Measurements from ENCODE around the gene ARAP2. TPM values are rescaled to one million over a fixed set of nuclear protein-coding genes. Genes with fewer than 3 reads are reported as not detected.

The ARAP2 gene
- total and polyA plus RNA-seq, 2 experiments from 2014 or later: 0.92 to 4.8 TPM

DNA sequence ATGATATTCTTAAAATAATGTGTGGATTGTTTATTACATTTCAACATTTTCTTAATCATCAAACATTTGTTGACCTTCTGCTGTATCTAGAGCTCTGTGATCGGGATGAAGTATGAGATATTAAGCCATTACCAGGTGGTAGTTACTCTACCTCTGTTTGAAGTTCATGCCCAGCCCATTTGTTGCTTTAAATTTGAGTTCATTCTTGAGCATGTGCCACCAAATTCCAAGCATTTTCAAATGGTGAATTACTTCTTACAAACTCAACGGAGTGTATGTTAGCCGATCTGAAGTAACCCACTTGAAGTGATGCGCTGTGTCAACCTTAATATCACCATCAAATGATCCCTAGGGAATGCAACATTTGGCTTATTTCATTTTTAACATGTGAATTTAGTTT lies 29.8 kb upstream of the ARAP2 start:
- no peak overlapping the region for H2AFZ ChIP-seq
- Mint-ChIP-seq H3K27me3 (ENCODE audit: insufficient read depth, low read depth, poor library complexity) (no peaks in the 10 kb centered on the region), H3K4me3 (no peak overlapping the region), H3K27ac (no peak overlapping the region), H3K36me3 (ENCODE audit: low read depth) (no peaks in the 10 kb centered on the region), H3K9me3 (no peaks in the 10 kb centered on the region), H3K4me1 (peaks cover 3% of the 10 kb centered on the region; the same call in 1 of the 3 replicates)
- H3K27ac ChIP-seq (ENCODE audit: low read depth): no peak overlapping the region
- H3K36me3 ChIP-seq (ENCODE audit: insufficient read depth): no peaks in the 10 kb centered on the region
- ATAC-seq (no peak), DNase-seq (ENCODE audit: low spot score) (no peak)
- TF ChIP-seq, protein P1, sequence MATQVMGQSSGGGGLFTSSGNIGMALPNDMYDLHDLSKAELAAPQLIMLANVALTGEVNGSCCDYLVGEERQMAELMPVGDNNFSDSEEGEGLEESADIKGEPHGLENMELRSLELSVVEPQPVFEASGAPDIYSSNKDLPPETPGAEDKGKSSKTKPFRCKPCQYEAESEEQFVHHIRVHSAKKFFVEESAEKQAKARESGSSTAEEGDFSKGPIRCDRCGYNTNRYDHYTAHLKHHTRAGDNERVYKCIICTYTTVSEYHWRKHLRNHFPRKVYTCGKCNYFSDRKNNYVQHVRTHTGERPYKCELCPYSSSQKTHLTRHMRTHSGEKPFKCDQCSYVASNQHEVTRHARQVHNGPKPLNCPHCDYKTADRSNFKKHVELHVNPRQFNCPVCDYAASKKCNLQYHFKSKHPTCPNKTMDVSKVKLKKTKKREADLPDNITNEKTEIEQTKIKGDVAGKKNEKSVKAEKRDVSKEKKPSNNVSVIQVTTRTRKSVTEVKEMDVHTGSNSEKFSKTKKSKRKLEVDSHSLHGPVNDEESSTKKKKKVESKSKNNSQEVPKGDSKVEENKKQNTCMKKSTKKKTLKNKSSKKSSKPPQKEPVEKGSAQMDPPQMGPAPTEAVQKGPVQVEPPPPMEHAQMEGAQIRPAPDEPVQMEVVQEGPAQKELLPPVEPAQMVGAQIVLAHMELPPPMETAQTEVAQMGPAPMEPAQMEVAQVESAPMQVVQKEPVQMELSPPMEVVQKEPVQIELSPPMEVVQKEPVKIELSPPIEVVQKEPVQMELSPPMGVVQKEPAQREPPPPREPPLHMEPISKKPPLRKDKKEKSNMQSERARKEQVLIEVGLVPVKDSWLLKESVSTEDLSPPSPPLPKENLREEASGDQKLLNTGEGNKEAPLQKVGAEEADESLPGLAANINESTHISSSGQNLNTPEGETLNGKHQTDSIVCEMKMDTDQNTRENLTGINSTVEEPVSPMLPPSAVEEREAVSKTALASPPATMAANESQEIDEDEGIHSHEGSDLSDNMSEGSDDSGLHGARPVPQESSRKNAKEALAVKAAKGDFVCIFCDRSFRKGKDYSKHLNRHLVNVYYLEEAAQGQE (IDR thresholded peaks at IDR 0.05; ENCODE audit: unreplicated experiment): no peak
- TF ChIP-seq CTCF (conservative IDR thresholded peaks at IDR 0.05; ENCODE audit: low read depth in 2 of 2) (no peak), STAT1 (IDR thresholded peaks at IDR 0.05; ENCODE audit: unreplicated experiment) (no peak), ZNF331 (CRISPR knock-in tag; IDR thresholded peaks at IDR 0.05; ENCODE audit: low read depth) (no peak), EZH2 (IDR thresholded peaks at IDR 0.05; ENCODE audit: low read depth, unreplicated experiment) (no peak), EZH2phosphoT487 (IDR thresholded peaks at IDR 0.05; ENCODE audit: unreplicated experiment) (no peak), ZNF114 (CRISPR knock-in tag; IDR thresholded peaks at IDR 0.05) (no peak), NANOG (IDR thresholded peaks at IDR 0.05; ENCODE audit: borderline replicate concordance) (no peak), CREB1 (CRISPR knock-in tag; IDR thresholded peaks at IDR 0.05; ENCODE audit: low read depth) (no peak), POLR2AphosphoS5 (IDR thresholded peaks at IDR 0.05; ENCODE audit: low read depth) (no peak), JUNB (IDR thresholded peaks at IDR 0.05; ENCODE audit: unreplicated experiment) (no peak)
- TF ChIP-seq, protein P2, sequence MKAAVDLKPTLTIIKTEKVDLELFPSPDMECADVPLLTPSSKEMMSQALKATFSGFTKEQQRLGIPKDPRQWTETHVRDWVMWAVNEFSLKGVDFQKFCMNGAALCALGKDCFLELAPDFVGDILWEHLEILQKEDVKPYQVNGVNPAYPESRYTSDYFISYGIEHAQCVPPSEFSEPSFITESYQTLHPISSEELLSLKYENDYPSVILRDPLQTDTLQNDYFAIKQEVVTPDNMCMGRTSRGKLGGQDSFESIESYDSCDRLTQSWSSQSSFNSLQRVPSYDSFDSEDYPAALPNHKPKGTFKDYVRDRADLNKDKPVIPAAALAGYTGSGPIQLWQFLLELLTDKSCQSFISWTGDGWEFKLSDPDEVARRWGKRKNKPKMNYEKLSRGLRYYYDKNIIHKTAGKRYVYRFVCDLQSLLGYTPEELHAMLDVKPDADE (IDR thresholded peaks at IDR 0.05): no peak
- TF ChIP-seq, protein P3, sequence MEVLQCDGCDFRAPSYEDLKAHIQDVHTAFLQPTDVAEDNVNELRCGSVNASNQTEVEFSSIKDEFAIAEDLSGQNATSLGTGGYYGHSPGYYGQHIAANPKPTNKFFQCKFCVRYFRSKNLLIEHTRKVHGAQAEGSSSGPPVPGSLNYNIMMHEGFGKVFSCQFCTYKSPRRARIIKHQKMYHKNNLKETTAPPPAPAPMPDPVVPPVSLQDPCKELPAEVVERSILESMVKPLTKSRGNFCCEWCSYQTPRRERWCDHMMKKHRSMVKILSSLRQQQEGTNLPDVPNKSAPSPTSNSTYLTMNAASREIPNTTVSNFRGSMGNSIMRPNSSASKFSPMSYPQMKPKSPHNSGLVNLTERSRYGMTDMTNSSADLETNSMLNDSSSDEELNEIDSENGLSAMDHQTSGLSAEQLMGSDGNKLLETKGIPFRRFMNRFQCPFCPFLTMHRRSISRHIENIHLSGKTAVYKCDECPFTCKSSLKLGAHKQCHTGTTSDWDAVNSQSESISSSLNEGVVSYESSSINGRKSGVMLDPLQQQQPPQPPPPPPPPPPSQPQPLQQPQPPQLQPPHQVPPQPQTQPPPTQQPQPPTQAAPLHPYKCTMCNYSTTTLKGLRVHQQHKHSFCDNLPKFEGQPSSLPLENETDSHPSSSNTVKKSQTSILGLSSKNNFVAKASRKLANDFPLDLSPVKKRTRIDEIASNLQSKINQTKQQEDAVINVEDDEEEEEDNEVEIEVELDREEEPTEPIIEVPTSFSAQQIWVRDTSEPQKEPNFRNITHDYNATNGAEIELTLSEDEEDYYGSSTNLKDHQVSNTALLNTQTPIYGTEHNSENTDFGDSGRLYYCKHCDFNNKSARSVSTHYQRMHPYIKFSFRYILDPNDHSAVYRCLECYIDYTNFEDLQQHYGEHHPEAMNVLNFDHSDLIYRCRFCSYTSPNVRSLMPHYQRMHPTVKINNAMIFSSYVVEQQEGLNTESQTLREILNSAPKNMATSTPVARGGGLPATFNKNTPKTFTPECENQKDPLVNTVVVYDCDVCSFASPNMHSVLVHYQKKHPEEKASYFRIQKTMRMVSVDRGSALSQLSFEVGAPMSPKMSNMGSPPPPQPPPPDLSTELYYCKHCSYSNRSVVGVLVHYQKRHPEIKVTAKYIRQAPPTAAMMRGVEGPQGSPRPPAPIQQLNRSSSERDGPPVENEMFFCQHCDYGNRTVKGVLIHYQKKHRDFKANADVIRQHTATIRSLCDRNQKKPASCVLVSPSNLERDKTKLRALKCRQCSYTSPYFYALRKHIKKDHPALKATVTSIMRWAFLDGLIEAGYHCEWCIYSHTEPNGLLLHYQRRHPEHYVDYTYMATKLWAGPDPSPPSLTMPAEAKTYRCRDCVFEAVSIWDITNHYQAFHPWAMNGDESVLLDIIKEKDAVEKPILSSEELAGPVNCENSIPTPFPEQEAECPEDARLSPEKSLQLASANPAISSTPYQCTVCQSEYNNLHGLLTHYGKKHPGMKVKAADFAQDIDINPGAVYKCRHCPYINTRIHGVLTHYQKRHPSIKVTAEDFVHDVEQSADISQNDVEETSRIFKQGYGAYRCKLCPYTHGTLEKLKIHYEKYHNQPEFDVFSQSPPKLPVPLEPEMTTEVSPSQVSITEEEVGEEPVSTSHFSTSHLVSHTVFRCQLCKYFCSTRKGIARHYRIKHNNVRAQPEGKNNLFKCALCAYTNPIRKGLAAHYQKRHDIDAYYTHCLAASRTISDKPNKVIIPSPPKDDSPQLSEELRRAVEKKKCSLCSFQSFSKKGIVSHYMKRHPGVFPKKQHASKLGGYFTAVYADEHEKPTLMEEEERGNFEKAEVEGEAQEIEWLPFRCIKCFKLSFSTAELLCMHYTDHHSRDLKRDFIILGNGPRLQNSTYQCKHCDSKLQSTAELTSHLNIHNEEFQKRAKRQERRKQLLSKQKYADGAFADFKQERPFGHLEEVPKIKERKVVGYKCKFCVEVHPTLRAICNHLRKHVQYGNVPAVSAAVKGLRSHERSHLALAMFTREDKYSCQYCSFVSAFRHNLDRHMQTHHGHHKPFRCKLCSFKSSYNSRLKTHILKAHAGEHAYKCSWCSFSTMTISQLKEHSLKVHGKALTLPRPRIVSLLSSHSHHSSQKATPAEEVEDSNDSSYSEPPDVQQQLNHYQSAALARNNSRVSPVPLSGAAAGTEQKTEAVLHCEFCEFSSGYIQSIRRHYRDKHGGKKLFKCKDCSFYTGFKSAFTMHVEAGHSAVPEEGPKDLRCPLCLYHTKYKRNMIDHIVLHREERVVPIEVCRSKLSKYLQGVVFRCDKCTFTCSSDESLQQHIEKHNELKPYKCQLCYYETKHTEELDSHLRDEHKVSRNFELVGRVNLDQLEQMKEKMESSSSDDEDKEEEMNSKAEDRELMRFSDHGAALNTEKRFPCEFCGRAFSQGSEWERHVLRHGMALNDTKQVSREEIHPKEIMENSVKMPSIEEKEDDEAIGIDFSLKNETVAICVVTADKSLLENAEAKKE (CRISPR knock-in tag; IDR thresholded peaks at IDR 0.05): no peak
- H3K4me2 ChIP-seq: no peak overlapping the region
- H4K20me1 ChIP-seq (replicated peaks; ENCODE audit: insufficient read depth): no peaks in the 10 kb centered on the region
- peaks cover 6% of the 10 kb centered on the region; the same call in 1 of the 2 replicates for H3K4me1 ChIP-seq (ENCODE audit: insufficient read depth)
- no peaks in the 10 kb centered on the region for H3K9me2 ChIP-seq (ENCODE audit: insufficient read depth)
- no peak overlapping the region for H3K4me3 ChIP-seq
- H3K27me3 ChIP-seq (ENCODE audit: insufficient read depth): no peaks in the 10 kb centered on the region
- H3F3A ChIP-seq (replicated peaks; ENCODE audit: low read depth): no peaks in the 10 kb centered on the region
- H3K79me2 ChIP-seq (replicated peaks; ENCODE audit: insufficient read depth): no peaks in the 10 kb centered on the region

Data from GM23338 (cell line).